SK-N-SH treated with all-trans-retinoic acid at 6 μM for 48 hours (cell line): Measurements from ENCODE around the gene TTC7B.

Experiments
- BACH2 ChIP-seq: fragments of 250-450 bp; sonication (Bioruptor Pico); IDR thresholded peaks from 2 replicates; pipeline ENCODE4 v1.9.0; 2021; ENCODE audit warnings: mild to moderate bottlenecking, borderline replicate concordance
- CSDC2 ChIP-seq: fragments of 250-450 bp; sonication (Bioruptor Pico); IDR thresholded peaks from 2 replicates; pipeline ENCODE4 v1.5.0; 2020; ENCODE audit warnings: mild to moderate bottlenecking, moderate library complexity
- CSRNP3 ChIP-seq: fragments of 250-450 bp; sonication (Bioruptor Pico); IDR thresholded peaks from 2 replicates; pipeline ENCODE4 v1.5.1; 2021; ENCODE audit warnings: mild to moderate bottlenecking, moderate library complexity
- GLIS3 ChIP-seq: fragments of 250-450 bp; sonication (Bioruptor Pico); IDR thresholded peaks from 2 replicates; pipeline ENCODE4 v1.5.0; 2020; ENCODE audit warnings: mild to moderate bottlenecking, moderate library complexity
- ISL1 ChIP-seq: fragments of 250-450 bp; sonication (Bioruptor Pico); IDR thresholded peaks from 2 replicates; pipeline ENCODE4 v2.1.2; 2022; ENCODE audit warnings: mild to moderate bottlenecking, moderate library complexity
- PATZ1 ChIP-seq: fragments of 250-450 bp; sonication (Bioruptor Pico); IDR thresholded peaks from 2 replicates; pipeline ENCODE4 v1.8.0; 2020; ENCODE audit warnings: mild to moderate bottlenecking, moderate library complexity, borderline replicate concordance
- RARB ChIP-seq: fragments of 250-450 bp; sonication (Bioruptor Pico); IDR thresholded peaks from 2 replicates; pipeline ENCODE4 v1.8.0; 2021; ENCODE audit warnings: mild to moderate bottlenecking, moderate library complexity
- ZFP3 ChIP-seq: fragments of 250-450 bp; sonication (Bioruptor Pico); IDR thresholded peaks from 2 replicates; pipeline ENCODE4 v1.5.0; 2020; ENCODE audit warnings: mild to moderate bottlenecking, moderate library complexity
- ZFP30 ChIP-seq: fragments of 450-650 bp; formaldehyde crosslinking; IDR thresholded peaks from 2 replicates; pipeline ENCODE4 v1.5.0; 2022; ENCODE audit warnings: mild to moderate bottlenecking, moderate library complexity
- ZNF565 ChIP-seq: fragments of 450-650 bp; formaldehyde crosslinking; conservative IDR thresholded peaks from 2 replicates; pipeline ENCODE4 v1.5.0; 2020; ENCODE audit warnings: low read depth, mild to moderate bottlenecking, moderate library complexity
- ZNF8 ChIP-seq: fragments of 450-650 bp; formaldehyde crosslinking; IDR thresholded peaks from 2 replicates; pipeline ENCODE4 v1.5.0; 2020; ENCODE audit warnings: mild to moderate bottlenecking, moderate library complexity

GRCh38 chr14:90778571-90779255 lies 37.5 kb downstream of the TTC7B start:
- TF ChIP-seq ZFP3 (CRISPR knock-in tag) = no peak
- TF ChIP-seq PATZ1 (CRISPR knock-in tag) = no peak
- TF ChIP-seq ZNF8 (CRISPR knock-in tag) = no peak
- no peak for TF ChIP-seq BACH2
- no peak for TF ChIP-seq ISL1 (CRISPR knock-in tag)
- no peak for TF ChIP-seq ZNF565 (CRISPR knock-in tag)
- no peak for TF ChIP-seq CSRNP3
- TF ChIP-seq RARB (CRISPR knock-in tag) = no peak
- no peak for TF ChIP-seq ZFP30 (CRISPR knock-in tag)
- TF ChIP-seq GLIS3 (CRISPR knock-in tag) = no peak
- TF ChIP-seq CSDC2 (CRISPR knock-in tag) = no peak
